ENCODE results near the gene NOL9. TPM values are rescaled to one million over a fixed set of nuclear protein-coding genes. Genes with fewer than 3 reads are reported as not detected.

The NOL9 gene
- total and polyA plus RNA-seq, 10 of the 15 experiments (the other 5 are each of a cell fraction or from before 2014, with no cell fraction given): 3.9 to 35.9 (median 23.0) TPM

DNA sequence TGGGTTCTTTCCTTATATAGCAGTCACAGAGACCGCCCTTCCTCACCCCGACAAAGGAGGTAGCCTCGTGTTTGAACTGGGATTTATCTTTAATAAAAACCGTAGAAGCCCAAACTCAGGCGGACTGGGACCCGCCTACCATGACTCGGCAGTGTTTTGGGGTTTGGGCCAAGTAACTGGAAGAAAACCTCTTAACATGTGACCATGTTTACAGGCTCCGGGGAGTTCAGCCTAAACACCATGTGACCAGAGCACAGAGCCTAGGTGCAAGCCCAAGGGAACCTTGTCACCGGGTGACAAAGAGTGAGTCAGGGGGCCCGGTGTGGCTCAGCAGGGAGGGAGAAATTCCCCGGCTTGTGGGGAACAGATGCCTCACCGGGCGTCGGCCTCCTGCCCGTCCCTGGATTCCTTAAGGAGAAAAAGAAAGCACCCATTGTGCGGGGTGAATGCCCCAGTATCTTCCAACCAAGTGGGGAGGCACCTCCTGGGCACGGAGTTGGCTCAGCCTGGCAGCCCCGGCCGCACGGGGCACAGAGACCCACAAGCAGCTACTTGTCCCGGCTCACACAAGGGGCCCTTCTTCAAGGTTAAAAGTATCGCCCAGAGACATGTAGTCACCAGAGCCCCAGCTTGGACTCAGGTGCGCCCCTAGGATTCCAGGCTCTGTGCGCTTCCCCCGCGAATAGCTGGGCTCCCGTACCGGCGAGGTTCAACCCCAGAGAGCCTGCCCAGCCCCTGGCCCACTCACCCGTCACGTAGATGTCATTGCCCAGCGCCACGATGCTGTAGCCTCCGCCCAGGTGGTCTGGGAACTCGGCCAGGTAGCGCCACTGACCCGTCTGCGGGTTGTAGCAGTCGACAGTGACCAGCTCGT, 47.0 kb upstream of the NOL9 start:
- peak overlapping the region; percentile 70 for H2AFZ ChIP-seq (ENCODE audit: control insufficient read depth, low read depth, low read length)
- peak; percentile 27 for FAIRE-seq
- BruUV-seq (replicated peaks): no TSS peak
- DNase-seq (ENCODE audit: low read depth, low spot score): no peak
- H3K4me2 ChIP-seq (ENCODE audit: control insufficient read depth, insufficient read depth): peak overlapping the region; percentile 100
- POLR2A ChIA-PET: interaction anchor here (0.8 to 4.0 kb wide), 10 partner anchors 11 to 48 kb away, joined by 3 to 22 read pairs (median 3); partner anchors contain the start of genes NOL9 and ZBTB48
- RAD21 ChIA-PET (ENCODE audit: unreplicated experiment): interaction anchor here (0.8 to 3.9 kb wide), 5 partner anchors 20 to 47 kb away, joined by 3 to 38 read pairs (median 3); partner anchors contain the start of genes NOL9, TAS1R1 and ZBTB48
- H3K9ac ChIP-seq (ENCODE audit: control insufficient read depth, insufficient read depth, low read length): peak overlapping the region; percentile 84
- H3K4me3 ChIP-seq: peak overlapping the region; percentile 94
- CTCF ChIA-PET: interaction anchor here (1.2 to 5.4 kb wide), 3 partner anchors 20 to 111 kb away, joined by 4 to 39 read pairs (median 15); partner anchors contain the start of genes NOL9, TAS1R1 and ZBTB48
- H3K27me3 ChIP-seq (replicated peaks in 1 of 2; ENCODE audit: control insufficient read depth in 2 of 2, insufficient read depth in 2 of 2, low read length in 1 of 2): no peaks in the 10 kb centered on the region
- peaks cover 13% of the 10 kb centered on the region for H3K4me1 ChIP-seq (ENCODE audit: control insufficient read depth, insufficient read depth, low read length)
- peaks cover 2 to 9% of the 10 kb centered on the region in 2 experiments; a peak in 3 of 4 replicates for H3K36me3 ChIP-seq (ENCODE audit: control insufficient read depth in 2 of 2, insufficient read depth in 2 of 2, low read length in 1 of 2)
- H3K9me3 ChIP-seq (replicated peaks; ENCODE audit: control insufficient read depth, insufficient read depth, low read length): no peaks in the 10 kb centered on the region
- WGBS (ENCODE audit: insufficient coverage, insufficient replicate concordance, low lambda C conversion rate, missing lambda C conversion rate): under 1% methylated on average over 40 of the region's 40 CpGs
- no peaks in the 10 kb centered on the region for H4K20me1 ChIP-seq (ENCODE audit: control insufficient read depth, insufficient read depth)
- ATAC-seq: peak; percentile 63
- SMC1A ChIA-PET (ENCODE audit: uncharacterized antibody, unreplicated experiment): interaction anchor here (1.0 to 2.1 kb wide), 6 partner anchors 8 to 48 kb away, joined by 3 to 16 read pairs (median 3); partner anchors contain the start of gene ZBTB48
- peak overlapping the region; percentile 73 for H3K27ac ChIP-seq (ENCODE audit: control insufficient read depth, insufficient read depth)
- peaks cover 36% of the 10 kb centered on the region for H3K79me2 ChIP-seq (ENCODE audit: control insufficient read depth, insufficient read depth, low read length)
- in situ Hi-C loops (cut with MboI) (no loop called here), intact Hi-C loops (cut with micrococcal nuclease; ENCODE audit: unreplicated experiment) (no loop called here)
- TF ChIP-seq NRF1 (conservative IDR thresholded peaks at IDR 0.05; ENCODE audit: low read depth, low read length) (no peak), EED (IDR thresholded peaks at IDR 0.05; ENCODE audit: low read depth) (no peak), FOXK2 (IDR thresholded peaks at IDR 0.05) (peak; percentile 83), ASH2L (IDR thresholded peaks at IDR 0.05; ENCODE audit: borderline replicate concordance, low read depth) (no peak), ZSCAN29 (IDR thresholded peaks at IDR 0.05) (no peak), KAT2A (conservative IDR thresholded peaks at IDR 0.05; ENCODE audit: control insufficient read depth, low read depth, low read length) (no peak), MTA3 (IDR thresholded peaks at IDR 0.05; ENCODE audit: borderline replicate concordance, low read length) (no peak), BMI1 (IDR thresholded peaks at IDR 0.05; ENCODE audit: borderline replicate concordance) (no peak), YBX1 (IDR thresholded peaks at IDR 0.05) (no peak), NBN (IDR thresholded peaks at IDR 0.05) (peak; percentile 53; the same call in 1 of the 2 replicates), PML (IDR thresholded peaks at IDR 0.05; ENCODE audit: low read length) (no peak), GABPA (IDR thresholded peaks at IDR 0.05; ENCODE audit: low read depth) (no peak), TCF12 (IDR thresholded peaks at IDR 0.05; ENCODE audit: low read depth, low read length) (0 out of 2 replicates have a peak, but pooled peaks have one; percentile 3), POLR2A (IDR thresholded peaks at IDR 0.05; ENCODE audit: low read depth, low read length) (no peak), EZH2 (IDR thresholded peaks at IDR 0.05; ENCODE audit: borderline replicate concordance, control insufficient read depth, low read depth, low read length) (no peak), EP300 (IDR thresholded peaks at IDR 0.05; ENCODE audit: borderline replicate concordance in 1 of 2, control insufficient read depth in 1 of 2, low read depth in 2 of 2, low read length in 2 of 2) (no peak), SPI1 (IDR thresholded peaks at IDR 0.05; ENCODE audit: borderline replicate concordance, insufficient read depth, low read depth, low read length) (0 out of 2 replicates have a peak, but pooled peaks have one; percentile 2), HDGF (IDR thresholded peaks at IDR 0.05) (no peak), ATF7 (IDR thresholded peaks at IDR 0.05; ENCODE audit: low read depth) (no peak)
- TF ChIP-seq, protein P1, sequence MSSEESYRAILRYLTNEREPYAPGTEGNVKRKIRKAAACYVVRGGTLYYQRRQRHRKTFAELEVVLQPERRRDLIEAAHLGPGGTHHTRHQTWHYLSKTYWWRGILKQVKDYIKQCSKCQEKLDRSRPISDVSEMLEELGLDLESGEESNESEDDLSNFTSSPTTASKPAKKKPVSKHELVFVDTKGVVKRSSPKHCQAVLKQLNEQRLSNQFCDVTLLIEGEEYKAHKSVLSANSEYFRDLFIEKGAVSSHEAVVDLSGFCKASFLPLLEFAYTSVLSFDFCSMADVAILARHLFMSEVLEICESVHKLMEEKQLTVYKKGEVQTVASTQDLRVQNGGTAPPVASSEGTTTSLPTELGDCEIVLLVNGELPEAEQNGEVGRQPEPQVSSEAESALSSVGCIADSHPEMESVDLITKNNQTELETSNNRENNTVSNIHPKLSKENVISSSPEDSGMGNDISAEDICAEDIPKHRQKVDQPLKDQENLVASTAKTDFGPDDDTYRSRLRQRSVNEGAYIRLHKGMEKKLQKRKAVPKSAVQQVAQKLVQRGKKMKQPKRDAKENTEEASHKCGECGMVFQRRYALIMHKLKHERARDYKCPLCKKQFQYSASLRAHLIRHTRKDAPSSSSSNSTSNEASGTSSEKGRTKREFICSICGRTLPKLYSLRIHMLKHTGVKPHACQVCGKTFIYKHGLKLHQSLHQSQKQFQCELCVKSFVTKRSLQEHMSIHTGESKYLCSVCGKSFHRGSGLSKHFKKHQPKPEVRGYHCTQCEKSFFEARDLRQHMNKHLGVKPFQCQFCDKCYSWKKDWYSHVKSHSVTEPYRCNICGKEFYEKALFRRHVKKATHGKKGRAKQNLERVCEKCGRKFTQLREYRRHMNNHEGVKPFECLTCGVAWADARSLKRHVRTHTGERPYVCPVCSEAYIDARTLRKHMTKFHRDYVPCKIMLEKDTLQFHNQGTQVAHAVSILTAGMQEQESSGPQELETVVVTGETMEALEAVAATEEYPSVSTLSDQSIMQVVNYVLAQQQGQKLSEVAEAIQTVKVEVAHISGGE (CRISPR knock-in tag; IDR thresholded peaks at IDR 0.05): no peak
- TF ChIP-seq, protein P2, sequence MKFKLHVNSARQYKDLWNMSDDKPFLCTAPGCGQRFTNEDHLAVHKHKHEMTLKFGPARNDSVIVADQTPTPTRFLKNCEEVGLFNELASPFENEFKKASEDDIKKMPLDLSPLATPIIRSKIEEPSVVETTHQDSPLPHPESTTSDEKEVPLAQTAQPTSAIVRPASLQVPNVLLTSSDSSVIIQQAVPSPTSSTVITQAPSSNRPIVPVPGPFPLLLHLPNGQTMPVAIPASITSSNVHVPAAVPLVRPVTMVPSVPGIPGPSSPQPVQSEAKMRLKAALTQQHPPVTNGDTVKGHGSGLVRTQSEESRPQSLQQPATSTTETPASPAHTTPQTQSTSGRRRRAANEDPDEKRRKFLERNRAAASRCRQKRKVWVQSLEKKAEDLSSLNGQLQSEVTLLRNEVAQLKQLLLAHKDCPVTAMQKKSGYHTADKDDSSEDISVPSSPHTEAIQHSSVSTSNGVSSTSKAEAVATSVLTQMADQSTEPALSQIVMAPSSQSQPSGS (IDR thresholded peaks at IDR 0.05; ENCODE audit: low read length): no peak
